A549 treated with AZD2906 at 1 μM for 4 hours (cell line): ENCODE results near the gene OGG1. TPM values are rescaled to one million over a fixed set of nuclear protein-coding genes. Genes with fewer than 3 reads are reported as not detected.

Source experiments
- total RNA-seq: library from RNA; stranded (reverse); fragments of 200-300 nt; extraction: Qiagen RNA extraction; gene quantifications from 5 replicates; pipeline ENCODE4 v1.2.3, GENCODE V29; 2022

Gene OGG1
- total RNA-seq = 14.0 to 19.3 TPM (median 17.1 TPM) in 5 replicates

GRCh38 chr3:9749645-9750555, at the start of gene OGG1:
OGG1 (plus strand) TSS chr3:9749952; CDS start chr3:9750287, 335 bp downstream.

GRCh38 chr3:9703736-9704346, 45.9 kb upstream of the OGG1 start, which contains the start of gene CPNE9:
CPNE9 (plus strand) TSS chr3:9703833; CDS start chr3:9703997, 164 bp downstream.

GRCh38 chr3:9731206-9732079, 18.3 kb upstream of the OGG1 start, which contains the start of gene BRPF1:
BRPF1 (plus strand) TSS chr3:9731735; CDS start chr3:9734141, 2,406 bp downstream.

GRCh38 chr3:9769426-9770275, 19.9 kb downstream of the OGG1 start, which contains the start of gene CAMK1:
CAMK1 (minus strand) TSS chr3:9769947; CDS start chr3:9767749, 2,198 bp downstream.

GRCh38 chr3:9792405-9793160, 42.8 kb downstream of the OGG1 start, which contains the start of the genes ARPC4 and TADA3:
ARPC4 (plus strand) TSS chr3:9793082; CDS start chr3:9793122, 40 bp downstream.
TADA3 (minus strand) TSS chr3:9792473; CDS start chr3:9791466, 1,007 bp downstream.

Other genes with a start within 250 kb of the OGG1 start
- 0.07 to 0.15 TPM (median 0.10 TPM) in 5 replicates for gene LHFPL4, start 196.1 kb upstream of the OGG1 start, total RNA-seq
- 27.8 to 31.6 TPM (median 30.5 TPM) in 5 replicates for gene MTMR14, start 100.4 kb upstream of the OGG1 start, total RNA-seq
- 0.08 to 0.29 TPM (median 0.15 TPM) in 5 replicates for gene CPNE9, start 46.1 kb upstream of the OGG1 start, total RNA-seq
- gene BRPF1, start 18.2 kb upstream of the OGG1 start, total RNA-seq = 16.6 to 19.2 TPM (median 18.1 TPM) in 5 replicates
- 15.0 to 17.7 TPM (median 16.1 TPM) in 5 replicates for gene CAMK1, start 20.0 kb downstream of the OGG1 start, total RNA-seq
- gene TADA3, start 42.5 kb downstream of the OGG1 start, total RNA-seq = 56.4 to 63.0 TPM (median 61.5 TPM) in 5 replicates
- 149 to 257 TPM (median 152 TPM) in 5 replicates for gene ARPC4, start 43.1 kb downstream of the OGG1 start, total RNA-seq
- gene TTLL3, start 60.3 kb downstream of the OGG1 start, total RNA-seq = 5.5 to 8.2 TPM (median 7.4 TPM) in 5 replicates
- 50.0 to 66.3 TPM (median 61.9 TPM) in 5 replicates for gene RPUSD3, start 94.1 kb downstream of the OGG1 start, total RNA-seq
- gene CIDEC, start 130.3 kb downstream of the OGG1 start, total RNA-seq = 75.0 to 98.5 TPM (median 81.8 TPM) in 5 replicates
- 80.1 to 101 TPM (median 92.7 TPM) in 5 replicates for gene JAGN1, start 140.7 kb downstream of the OGG1 start, total RNA-seq
- 1.7 to 1.9 TPM (median 1.8 TPM) in 5 replicates for gene IL17RE, start 152.9 kb downstream of the OGG1 start, total RNA-seq
- gene IL17RC, start 167.1 kb downstream of the OGG1 start, total RNA-seq = 28.0 to 34.0 TPM (median 32.0 TPM) in 5 replicates
- 11.5 to 14.5 TPM (median 12.9 TPM) in 5 replicates for gene CRELD1, start 183.9 kb downstream of the OGG1 start, total RNA-seq
- 1.2 to 1.9 TPM (median 1.8 TPM) in 5 replicates for gene PRRT3, start 202.5 kb downstream of the OGG1 start, total RNA-seq
- gene EMC3, start 236.9 kb downstream of the OGG1 start, total RNA-seq = 108 to 142 TPM (median 112 TPM) in 5 replicates